ENCODE data around the gene SMG5. TPM values are rescaled to one million over a fixed set of nuclear protein-coding genes. Genes with fewer than 3 reads are reported as not detected.

The SMG5 gene
- total RNA-seq, 4 donors from 2014 or later, result 70.1 to 139 (median 103) TPM

DNA sequence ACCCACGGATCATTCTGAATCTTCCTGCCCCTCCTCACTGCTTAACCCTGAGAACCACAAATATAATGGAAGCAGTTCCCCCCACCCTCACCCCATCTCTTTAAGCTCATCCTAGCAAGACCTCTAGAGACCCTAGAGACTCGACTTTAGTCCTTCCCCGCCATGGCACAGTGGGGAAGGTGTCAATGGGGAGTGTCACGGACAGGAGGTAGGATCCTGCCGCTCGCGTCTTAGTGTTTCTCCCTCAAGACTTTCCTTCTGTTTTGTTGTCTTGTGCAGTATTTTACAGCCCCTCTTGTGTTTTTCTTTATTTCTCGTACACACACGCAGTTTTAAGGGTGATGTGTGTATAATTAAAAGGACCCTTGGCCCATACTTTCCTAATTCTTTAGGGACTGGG lies 70.5 kb downstream of the SMG5 start:
- peaks cover 0 to 10% (median 5%) of the 10 kb centered on the region in 4 donors for H3K4me1 ChIP-seq
- H3K4me3 ChIP-seq, result peak overlapping the region in 1 of 4 donors; percentile 69
- no peaks in the 10 kb centered on the region for H3K9me3 ChIP-seq
- H3K36me3 ChIP-seq, result peaks cover 0 to 35% (median 0%) of the 10 kb centered on the region in 3 donors
- no peak for DNase-seq
- TF ChIP-seq POLR2A (IDR thresholded peaks at IDR 0.05) (no peak), CTCF (IDR thresholded peaks at IDR 0.05) (no peak)
- H3K27ac ChIP-seq, result peak overlapping the region; percentile 90 to 95 (median 91)
- no peaks in the 10 kb centered on the region for H3K27me3 ChIP-seq

- no peak for TF ChIP-seq CTCF (IDR thresholded peaks at IDR 0.05)
- no peak for TF ChIP-seq POLR2A (IDR thresholded peaks at IDR 0.05)
- H3K36me3 ChIP-seq, result peaks cover 0 to 44% (median 0%) of the 10 kb centered on the region in 3 donors
Measured at GRCh38 chr1:156211243-156211642, 71.4 kb downstream of the SMG5 start.

DNA sequence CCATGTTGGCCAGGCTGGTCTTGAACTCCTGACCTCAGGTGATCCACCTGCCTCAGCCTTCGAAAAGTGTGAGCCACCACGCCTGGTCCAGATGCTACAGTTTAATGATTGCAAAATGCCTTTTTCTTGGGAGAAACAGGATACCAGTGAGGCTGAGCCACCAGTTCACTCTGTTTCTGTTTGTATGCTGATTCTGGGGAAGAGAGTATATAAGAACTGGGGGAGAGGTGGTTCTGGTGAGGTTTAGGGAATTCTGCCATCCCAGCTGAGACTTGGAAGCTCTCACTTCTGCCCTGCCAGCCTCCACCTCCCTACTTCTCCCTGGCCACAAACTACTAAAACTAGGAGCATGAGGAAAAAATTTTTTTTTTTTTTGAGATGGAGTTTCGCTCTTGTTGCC lies 77.9 kb downstream of the SMG5 start:
- H3K27ac ChIP-seq, result no peak overlapping the region
- H3K4me3 ChIP-seq, result no peak overlapping the region
- peaks cover 0 to 58% (median 0%) of the 10 kb centered on the region in 3 donors for H3K36me3 ChIP-seq
- H3K4me1 ChIP-seq, result peaks cover 0 to 12% (median 0%) of the 10 kb centered on the region in 4 donors
- H3K9me3 ChIP-seq, result no peaks in the 10 kb centered on the region
- DNase-seq, result no peak
- no peaks in the 10 kb centered on the region for H3K27me3 ChIP-seq
- TF ChIP-seq POLR2A (IDR thresholded peaks at IDR 0.05), result no peak
- TF ChIP-seq CTCF (IDR thresholded peaks at IDR 0.05), result no peak

More at GRCh38 chr1:156211243-156211642, 71.4 kb downstream of the SMG5 start:
- Histone ChIP-seq H3K9me3 (no peaks in the 10 kb centered on the region), H3K4me3 (no peak overlapping the region), H3K4me1 (peaks cover 0 to 10% (median 5%) of the 10 kb centered on the region in 4 donors), H3K27ac (no peak overlapping the region), H3K27me3 (no peaks in the 10 kb centered on the region)
- DNase-seq, result no peak

- peaks cover 0 to 49% (median 0%) of the 10 kb centered on the region in 3 donors for H3K36me3 ChIP-seq
- H3K27me3 ChIP-seq, result no peaks in the 10 kb centered on the region
- no peak for TF ChIP-seq POLR2A (IDR thresholded peaks at IDR 0.05)
- no peak for TF ChIP-seq CTCF (IDR thresholded peaks at IDR 0.05)
- H3K9me3 ChIP-seq, result no peaks in the 10 kb centered on the region
- no peak overlapping the region for H3K4me3 ChIP-seq
- peaks cover 0 to 25% (median 2%) of the 10 kb centered on the region in 4 donors for H3K4me1 ChIP-seq
- H3K27ac ChIP-seq, result no peak overlapping the region
- DNase-seq, result no peak
Measured at GRCh38 chr1:156203331-156203730, 79.3 kb downstream of the SMG5 start.

- DNase-seq, result no peak
- no peaks in the 10 kb centered on the region for H3K27me3 ChIP-seq
- no peak for TF ChIP-seq POLR2A (IDR thresholded peaks at IDR 0.05)
- TF ChIP-seq CTCF (IDR thresholded peaks at IDR 0.05), result no peak
- no peaks in the 10 kb centered on the region for H3K9me3 ChIP-seq
- H3K4me1 ChIP-seq, result peaks cover 0 to 45% (median 3%) of the 10 kb centered on the region in 4 donors
- H3K36me3 ChIP-seq, result peaks cover 0 to 18% (median 0%) of the 10 kb centered on the region in 3 donors
- H3K4me3 ChIP-seq, result no peak overlapping the region
- no peak overlapping the region for H3K27ac ChIP-seq
Measured at GRCh38 chr1:156200044-156200443, 82.6 kb downstream of the SMG5 start.

Other genes with a start within 250 kb of the SMG5 start
- gene UBQLN4, start 229.0 kb downstream of the SMG5 start, total RNA-seq, result 10 to 100 TPM; 16.3 to 22.5 (median 21.4) TPM
- gene LAMTOR2, start 228.0 kb downstream of the SMG5 start, total RNA-seq, result 10 to 100 TPM; 40.4 to 75.5 (median 54.1) TPM
- 100 to 1,000 TPM in 3 of 4 donors, 10 to 100 TPM in 1; 96.6 to 188 (median 146) TPM for gene RAB25, start 221.7 kb downstream of the SMG5 start, total RNA-seq
- 1 to 10 TPM in 1 of 4 donors, under 1 TPM in 1, not detected in 2; 0.80 to 2.1 TPM for gene MEX3A, start 200.4 kb downstream of the SMG5 start, total RNA-seq
- 100 to 1,000 TPM; 201 to 295 (median 211) TPM for gene LMNA, start 168.1 kb downstream of the SMG5 start, total RNA-seq
- 10 to 100 TPM in 1 of 4 donors, 1 to 10 TPM in 3; 1.5 to 19.0 (median 3.2) TPM for gene SEMA4A, start 129.2 kb downstream of the SMG5 start, total RNA-seq
- 10 to 100 TPM; 15.7 to 40.6 (median 33.7) TPM for gene SLC25A44, start 88.7 kb downstream of the SMG5 start, total RNA-seq
- gene PMF1, start 69.8 kb downstream of the SMG5 start, total RNA-seq, result 10 to 100 TPM; 39.9 to 52.8 (median 43.6) TPM
- 1 to 10 TPM in 2 of 4 donors, not detected in 2; 1.1 to 2.1 TPM for gene BGLAP, start 40.6 kb downstream of the SMG5 start, total RNA-seq
- gene PAQR6, start 34.8 kb downstream of the SMG5 start, total RNA-seq, result 1 to 10 TPM in 3 of 4 donors, under 1 TPM in 1; 0.70 to 7.4 (median 4.1) TPM
- gene TMEM79, start 1.5 kb upstream of the SMG5 start, total RNA-seq, result 1 to 10 TPM; 1.9 to 9.7 (median 5.4) TPM
- 10 to 100 TPM; 23.1 to 67.8 (median 61.3) TPM for gene GLMP, start 12.9 kb upstream of the SMG5 start, total RNA-seq
- gene VHLL, start 16.5 kb upstream of the SMG5 start, total RNA-seq, result not detected
- 100 to 1,000 TPM in 3 of 4 donors, 10 to 100 TPM in 1; 63.9 to 148 (median 134) TPM for gene CCT3, start 55.5 kb upstream of the SMG5 start, total RNA-seq
- not detected for gene TSACC, start 55.7 kb upstream of the SMG5 start, total RNA-seq
- 1 to 10 TPM in 1 of 4 donors, not detected in 3; 3.1 TPM for gene RHBG, start 86.4 kb upstream of the SMG5 start, total RNA-seq
- gene MEF2D, start 217.9 kb upstream of the SMG5 start, total RNA-seq, result 10 to 100 TPM; 46.8 to 97.4 (median 64.1) TPM